ENCODE data around the gene CDYL2. TPM values are rescaled to one million over a fixed set of nuclear protein-coding genes. Genes with fewer than 3 reads are reported as not detected.
"Not testable (repeated sequence)": the region's sequence is repeated elsewhere in the genome, so short reads cannot be mapped to it uniquely, and the experiment has no call there.

The CDYL2 gene
- total RNA-seq, 6 experiments from 2014 or later, result 15.4 to 22.5 (median 20.6) TPM

DNA sequence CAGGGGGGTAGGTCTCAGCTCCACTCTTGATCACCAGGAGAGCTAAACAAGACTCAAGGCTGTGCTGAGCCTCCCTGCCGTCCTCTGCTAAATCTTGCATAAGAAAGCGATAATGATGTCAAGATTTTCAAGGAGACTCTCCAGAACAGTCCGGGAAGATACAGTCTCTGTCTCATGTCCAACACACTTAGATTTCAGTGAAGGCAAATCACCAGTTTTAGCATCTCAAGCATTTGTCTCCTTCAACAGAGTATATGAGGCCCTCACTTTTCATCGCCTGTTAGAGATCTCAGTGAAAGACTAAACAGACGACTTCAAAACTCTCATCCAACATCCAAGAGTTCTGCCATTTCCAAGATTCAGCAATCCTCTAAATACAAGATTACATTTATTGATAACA lies 13.6 kb downstream of the CDYL2 start:
- peaks cover 7% of the 10 kb centered on the region; the same call in 1 of the 2 replicates for H3K36me3 Mint-ChIP-seq (ENCODE audit: low read depth)
- H3K9me3 Mint-ChIP-seq, result peaks cover 7% of the 10 kb centered on the region
- H3K4me3 Mint-ChIP-seq, result no peak overlapping the region
- H3K27ac Mint-ChIP-seq, result no peak overlapping the region
- no peaks in the 10 kb centered on the region for H3K27me3 Mint-ChIP-seq (ENCODE audit: insufficient read depth)
- no peak for DNase-seq
- TF ChIP-seq, protein P1, sequence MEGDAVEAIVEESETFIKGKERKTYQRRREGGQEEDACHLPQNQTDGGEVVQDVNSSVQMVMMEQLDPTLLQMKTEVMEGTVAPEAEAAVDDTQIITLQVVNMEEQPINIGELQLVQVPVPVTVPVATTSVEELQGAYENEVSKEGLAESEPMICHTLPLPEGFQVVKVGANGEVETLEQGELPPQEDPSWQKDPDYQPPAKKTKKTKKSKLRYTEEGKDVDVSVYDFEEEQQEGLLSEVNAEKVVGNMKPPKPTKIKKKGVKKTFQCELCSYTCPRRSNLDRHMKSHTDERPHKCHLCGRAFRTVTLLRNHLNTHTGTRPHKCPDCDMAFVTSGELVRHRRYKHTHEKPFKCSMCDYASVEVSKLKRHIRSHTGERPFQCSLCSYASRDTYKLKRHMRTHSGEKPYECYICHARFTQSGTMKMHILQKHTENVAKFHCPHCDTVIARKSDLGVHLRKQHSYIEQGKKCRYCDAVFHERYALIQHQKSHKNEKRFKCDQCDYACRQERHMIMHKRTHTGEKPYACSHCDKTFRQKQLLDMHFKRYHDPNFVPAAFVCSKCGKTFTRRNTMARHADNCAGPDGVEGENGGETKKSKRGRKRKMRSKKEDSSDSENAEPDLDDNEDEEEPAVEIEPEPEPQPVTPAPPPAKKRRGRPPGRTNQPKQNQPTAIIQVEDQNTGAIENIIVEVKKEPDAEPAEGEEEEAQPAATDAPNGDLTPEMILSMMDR (IDR thresholded peaks at IDR 0.05), result no peak
- H3K4me1 Mint-ChIP-seq (ENCODE audit: low read depth), result peaks cover 25% of the 10 kb centered on the region

DNA sequence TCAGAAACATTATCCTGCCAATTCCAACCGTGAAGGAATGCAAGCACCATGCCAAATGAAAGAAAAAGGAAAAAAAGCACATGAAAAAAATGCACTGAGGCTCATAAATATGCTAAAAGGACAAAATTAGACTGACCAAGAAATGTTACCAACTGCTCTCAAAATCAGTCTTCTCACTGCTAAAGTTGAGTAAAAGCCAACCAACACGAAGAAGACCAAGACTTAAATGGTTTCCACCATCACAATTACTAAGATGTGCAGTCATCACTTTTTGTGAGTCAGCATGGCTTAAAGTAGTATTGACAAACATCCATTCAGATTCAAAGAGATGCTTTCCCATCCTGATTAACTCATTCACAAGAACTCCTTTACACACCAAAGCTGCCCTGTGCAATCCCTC lies 16.4 kb downstream of the CDYL2 start:
- H3K36me3 Mint-ChIP-seq (ENCODE audit: low read depth), result peaks cover 21% of the 10 kb centered on the region
- H3K4me3 Mint-ChIP-seq, result no peak overlapping the region
- H3K4me1 Mint-ChIP-seq (ENCODE audit: low read depth), result peaks cover 25% of the 10 kb centered on the region
- H3K27me3 Mint-ChIP-seq (ENCODE audit: insufficient read depth), result no peaks in the 10 kb centered on the region
- TF ChIP-seq, protein P1 (IDR thresholded peaks at IDR 0.05), result no peak
- no peak overlapping the region for H3K27ac Mint-ChIP-seq
- DNase-seq, result peak; percentile 36
- H3K9me3 Mint-ChIP-seq, result peaks cover 20% of the 10 kb centered on the region

DNA sequence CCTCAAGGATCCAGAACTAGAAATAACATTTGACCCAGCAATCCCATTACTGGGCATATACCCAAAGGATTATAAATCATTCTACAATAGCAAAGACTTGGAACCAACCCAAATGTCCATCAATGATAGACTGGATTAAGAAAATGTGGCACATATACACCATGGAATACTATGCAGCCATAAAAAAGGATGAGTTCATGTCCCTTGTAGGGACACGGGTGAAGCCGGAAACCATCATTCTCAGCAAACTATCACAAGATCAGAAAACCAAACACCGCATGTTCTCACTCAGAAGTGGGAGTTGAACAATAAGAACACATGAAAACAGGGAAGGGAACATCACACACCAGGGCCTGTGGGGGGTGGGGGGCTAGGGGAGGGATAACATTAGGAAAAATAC lies 17.8 kb downstream of the CDYL2 start:
- not testable (repeated sequence) for DNase-seq; H3K4me3 Mint-ChIP-seq; H3K27ac Mint-ChIP-seq; H3K27me3 Mint-ChIP-seq (ENCODE audit: insufficient read depth)
- Mint-ChIP-seq H3K4me1 (ENCODE audit: low read depth) (peaks cover 21% of the 10 kb centered on the region), H3K36me3 (ENCODE audit: low read depth) (peaks cover 35% of the 10 kb centered on the region), H3K9me3 (peaks cover 28% of the 10 kb centered on the region)

DNA sequence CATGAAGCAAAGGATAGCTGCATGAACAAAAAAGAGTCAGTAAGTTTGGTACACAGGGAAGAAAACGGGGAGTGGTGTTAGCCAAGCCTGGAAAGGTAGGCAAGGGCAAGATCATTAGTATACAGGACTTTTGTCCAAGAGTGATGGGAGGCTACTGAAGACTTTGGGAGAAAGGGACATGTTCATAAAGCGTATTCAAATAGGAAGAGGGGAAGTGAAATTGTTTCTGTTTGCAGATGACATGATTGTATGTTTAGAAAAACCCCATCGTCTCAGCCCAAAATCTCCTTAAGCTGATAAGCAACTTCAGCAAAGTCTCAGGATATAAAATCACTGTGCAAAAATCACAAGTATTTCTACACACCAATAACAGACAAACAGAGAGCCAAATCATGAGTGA lies 19.4 kb downstream of the CDYL2 start:
- DNase-seq, result no peak
- H3K4me3 Mint-ChIP-seq, result no peak overlapping the region
- peaks cover 46% of the 10 kb centered on the region for H3K36me3 Mint-ChIP-seq (ENCODE audit: low read depth)
- H3K27me3 Mint-ChIP-seq (ENCODE audit: insufficient read depth), result no peaks in the 10 kb centered on the region
- no peak overlapping the region for H3K27ac Mint-ChIP-seq
- TF ChIP-seq, protein P1 (IDR thresholded peaks at IDR 0.05), result no peak
- peaks cover 30% of the 10 kb centered on the region for H3K9me3 Mint-ChIP-seq
- peaks cover 17% of the 10 kb centered on the region for H3K4me1 Mint-ChIP-seq (ENCODE audit: low read depth)

DNA sequence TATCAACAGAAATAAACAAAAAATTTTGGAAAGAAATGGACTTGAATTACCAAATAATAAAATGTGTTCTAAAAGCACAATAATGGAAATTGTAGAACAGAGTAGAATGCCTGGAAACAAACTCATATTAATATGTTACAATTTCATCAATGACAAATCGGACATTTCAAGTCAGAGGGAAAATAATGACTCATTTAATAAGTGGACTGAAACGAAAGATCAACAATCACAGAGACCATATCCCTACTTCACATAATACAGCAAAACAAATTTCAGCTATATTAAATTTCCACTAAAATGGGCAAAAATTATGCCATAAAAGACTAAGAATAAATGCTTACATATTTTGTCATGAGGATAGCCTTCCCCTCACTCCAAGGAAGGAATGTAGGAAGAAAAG lies 25.7 kb downstream of the CDYL2 start:
- no peak overlapping the region for H3K27ac Mint-ChIP-seq
- peaks cover 12% of the 10 kb centered on the region for H3K4me1 Mint-ChIP-seq (ENCODE audit: low read depth)
- H3K9me3 Mint-ChIP-seq, result peaks cover 10% of the 10 kb centered on the region; the same call in 1 of the 2 replicates
- TF ChIP-seq, protein P1 (IDR thresholded peaks at IDR 0.05), result no peak
- H3K27me3 Mint-ChIP-seq (ENCODE audit: insufficient read depth), result no peaks in the 10 kb centered on the region
- H3K4me3 Mint-ChIP-seq, result no peak overlapping the region
- DNase-seq, result no peak
- peaks cover 28% of the 10 kb centered on the region for H3K36me3 Mint-ChIP-seq (ENCODE audit: low read depth)

DNA sequence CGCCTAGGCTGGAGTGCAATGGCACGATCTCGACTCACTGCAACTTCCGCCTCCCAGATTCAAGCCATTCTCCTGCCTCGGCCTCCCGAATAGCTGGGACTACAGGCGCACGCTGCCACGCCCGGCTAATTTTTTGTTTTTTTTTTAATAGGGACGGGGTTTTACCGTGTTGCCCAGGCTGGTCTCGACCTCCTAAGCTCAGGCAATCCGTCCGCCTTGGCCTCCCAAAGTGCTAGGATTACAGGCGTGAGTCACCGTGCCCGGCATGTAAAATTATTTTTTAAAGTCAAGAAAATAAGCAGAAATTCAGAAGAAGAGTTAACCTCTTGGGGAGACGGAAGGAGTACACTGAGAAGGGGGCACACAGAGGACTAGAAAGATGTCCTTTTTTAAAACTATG lies 27.5 kb downstream of the CDYL2 start:
- no peaks in the 10 kb centered on the region for H3K27me3 Mint-ChIP-seq (ENCODE audit: insufficient read depth)
- H3K4me3 Mint-ChIP-seq, result no peak overlapping the region
- H3K27ac Mint-ChIP-seq, result no peak overlapping the region
- peaks cover 12% of the 10 kb centered on the region for H3K4me1 Mint-ChIP-seq (ENCODE audit: low read depth)
- DNase-seq, result no peak
- TF ChIP-seq, protein P1 (IDR thresholded peaks at IDR 0.05), result no peak
- H3K36me3 Mint-ChIP-seq (ENCODE audit: low read depth), result peaks cover 17% of the 10 kb centered on the region
- peaks cover 10% of the 10 kb centered on the region; the same call in 1 of the 2 replicates for H3K9me3 Mint-ChIP-seq

Measured in HFFc6 (cell line).